ELF-1 (cell line): ENCODE data around the gene EFCAB6.
A peak's percentile ranks its signal among the peaks of the same experiment; 100 is the strongest.

ENCODE experiments used
- DNase-seq: peaks from one replicate; pipeline ENCODE4 v3.0.0-alpha.2; 2016; ENCODE audit warnings: low read depth, low spot score

EFCAB6 gene

GRCh38 chr22:43812149-43812842, at the start of gene EFCAB6:
Gene EFCAB6 (minus strand): TSS chr22:43812305. CDS start chr22:43782318, 29,987 bp downstream.
- DNase-seq, result peak; percentile 97

- DNase-seq, result no peak
These were observed 49.4 kb upstream of the EFCAB6 start for GRCh38 chr22:43861529-43861928.

- peak; percentile 33 for DNase-seq
These were observed 48.7 kb upstream of the EFCAB6 start for GRCh38 chr22:43860831-43861230.

- no peak for DNase-seq
These were observed 48.0 kb upstream of the EFCAB6 start for GRCh38 chr22:43860126-43860525.

GRCh38 chr22:43859621-43860020, 47.5 kb upstream of the EFCAB6 start:
- DNase-seq, result no peak

- DNase-seq, result no peak
These were observed 47.1 kb upstream of the EFCAB6 start for GRCh38 chr22:43859176-43859575.

- DNase-seq, result no peak
These were observed 46.2 kb upstream of the EFCAB6 start for GRCh38 chr22:43858156-43858895.

- no peak for DNase-seq
These were observed 45.3 kb upstream of the EFCAB6 start for GRCh38 chr22:43857367-43857766.

- DNase-seq, result no peak
These were observed 43.3 kb upstream of the EFCAB6 start for GRCh38 chr22:43855431-43855830.

- DNase-seq, result no peak
These were observed 42.7 kb upstream of the EFCAB6 start for GRCh38 chr22:43854786-43855271.

GRCh38 chr22:43854121-43854785, 42.1 kb upstream of the EFCAB6 start:
- DNase-seq, result no peak

- no peak for DNase-seq
These were observed 41.3 kb upstream of the EFCAB6 start for GRCh38 chr22:43853328-43853931.

GRCh38 chr22:43852573-43853327, 40.6 kb upstream of the EFCAB6 start:
- no peak for DNase-seq

GRCh38 chr22:43851979-43852307, 39.8 kb upstream of the EFCAB6 start:
- no peak for DNase-seq

GRCh38 chr22:43851058-43851978, 39.2 kb upstream of the EFCAB6 start:
- no peak for DNase-seq

GRCh38 chr22:43850529-43850928, 38.4 kb upstream of the EFCAB6 start:
- DNase-seq, result no peak

GRCh38 chr22:43849731-43850130, 37.6 kb upstream of the EFCAB6 start:
- DNase-seq, result no peak

- DNase-seq, result peak; percentile 39
These were observed 36.5 kb upstream of the EFCAB6 start for GRCh38 chr22:43848366-43849171.
